GM18861 (cell line): ENCODE data around the gene SPATA45.

ENCODE experiments used
- ATAC-seq: cut with Tn5 transposase; IDR thresholded peaks from one replicate; pipeline ENCODE4 v1.9.1; 2021; ENCODE audit not compliant: unreplicated experiment

SPATA45 gene

GRCh38 chr1:212833211-212834207 is 13.9 kb downstream of the SPATA45 start:
- ATAC-seq: peak; percentile 98

DNA sequence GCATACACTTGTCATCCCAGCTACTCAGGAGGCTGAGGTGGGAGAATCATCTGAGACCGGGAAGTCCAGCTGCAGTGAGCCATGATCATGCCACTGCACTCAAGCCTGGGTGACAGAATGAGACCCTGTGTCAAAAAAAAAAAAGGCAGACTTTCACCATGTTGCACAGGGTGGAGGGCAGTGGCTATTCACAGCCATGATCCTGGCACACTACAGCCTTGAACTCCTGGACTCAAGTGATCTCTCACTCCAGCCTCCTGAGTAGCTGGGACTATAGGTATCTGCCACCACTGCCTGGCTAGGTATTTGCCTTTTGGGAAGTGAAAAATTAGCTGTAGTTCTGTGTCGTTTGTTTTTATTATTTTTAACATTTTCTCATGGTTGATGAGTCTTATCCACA is 19.1 kb downstream of the SPATA45 start:
- no peak for ATAC-seq

- no peak for ATAC-seq
Observed at GRCh38 chr1:212827831-212828278, 19.6 kb downstream of the SPATA45 start.

GRCh38 chr1:212827171-212827776 is 20.2 kb downstream of the SPATA45 start:
- no peak for ATAC-seq

DNA sequence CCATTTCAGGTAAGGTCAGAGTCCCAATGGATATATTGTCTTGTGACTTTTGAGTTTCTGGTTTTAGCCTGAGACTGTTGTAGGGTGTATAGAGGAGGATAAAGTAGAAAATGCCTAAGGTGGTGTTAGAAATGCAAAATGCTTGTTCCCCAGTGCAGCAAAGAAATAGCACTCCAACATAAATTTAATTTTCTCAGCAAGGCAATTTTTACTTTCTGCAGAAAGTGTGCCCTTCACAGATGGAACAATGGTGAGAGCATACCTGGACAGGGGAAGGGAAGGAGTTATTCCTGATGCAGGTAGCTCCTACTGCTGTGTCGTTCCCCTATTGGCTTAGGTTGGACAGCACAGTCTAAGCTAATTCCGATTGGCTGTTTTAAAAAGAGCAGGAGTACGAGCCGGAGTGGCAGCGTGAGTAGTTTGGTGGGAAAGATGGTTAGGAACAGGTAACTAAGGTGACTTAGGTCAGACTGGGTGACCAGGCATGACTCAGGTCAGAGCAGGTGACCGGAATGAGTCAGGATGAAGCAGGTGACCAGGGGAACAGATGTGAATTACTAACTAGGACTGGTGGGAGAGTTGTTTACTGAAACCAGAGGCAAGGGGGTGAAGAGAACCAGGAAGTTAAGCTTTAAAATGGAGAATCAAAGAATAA is 21.5 kb downstream of the SPATA45 start:
- no peak for ATAC-seq

- ATAC-seq: no peak
Observed at GRCh38 chr1:212824201-212824600, 23.2 kb downstream of the SPATA45 start.

GRCh38 chr1:212822956-212823355 is 24.5 kb downstream of the SPATA45 start:
- no peak for ATAC-seq

DNA sequence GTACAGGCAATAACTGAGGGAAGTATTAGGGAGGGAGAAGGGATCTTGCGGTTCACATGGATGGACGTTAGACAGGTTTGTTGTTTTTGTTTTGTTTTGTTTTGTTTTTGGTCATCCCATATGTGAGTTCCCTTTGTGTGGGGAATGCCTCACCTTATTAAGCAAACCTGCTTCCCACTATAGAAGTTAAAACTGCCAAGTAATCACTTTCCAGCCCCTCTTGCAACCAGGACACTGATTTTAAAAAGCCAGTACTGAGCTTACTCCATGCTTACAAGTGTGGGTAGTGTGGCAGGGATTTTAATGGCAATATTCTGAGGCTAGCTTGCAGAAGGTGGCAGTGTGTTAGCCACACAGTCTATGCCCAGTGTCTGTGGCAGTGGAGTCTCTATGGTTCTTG is 26.5 kb downstream of the SPATA45 start:
- ATAC-seq: no peak

GRCh38 chr1:212819726-212820125 is 27.7 kb downstream of the SPATA45 start:
- ATAC-seq: peak; percentile 74

GRCh38 chr1:212816567-212817278 is 30.7 kb downstream of the SPATA45 start:
- ATAC-seq: no peak

GRCh38 chr1:212814537-212815334 is 32.7 kb downstream of the SPATA45 start:
- no peak for ATAC-seq

GRCh38 chr1:212805767-212806166 is 41.7 kb downstream of the SPATA45 start:
- ATAC-seq: no peak

GRCh38 chr1:212797681-212798080 is 49.8 kb downstream of the SPATA45 start:
- no peak for ATAC-seq

DNA sequence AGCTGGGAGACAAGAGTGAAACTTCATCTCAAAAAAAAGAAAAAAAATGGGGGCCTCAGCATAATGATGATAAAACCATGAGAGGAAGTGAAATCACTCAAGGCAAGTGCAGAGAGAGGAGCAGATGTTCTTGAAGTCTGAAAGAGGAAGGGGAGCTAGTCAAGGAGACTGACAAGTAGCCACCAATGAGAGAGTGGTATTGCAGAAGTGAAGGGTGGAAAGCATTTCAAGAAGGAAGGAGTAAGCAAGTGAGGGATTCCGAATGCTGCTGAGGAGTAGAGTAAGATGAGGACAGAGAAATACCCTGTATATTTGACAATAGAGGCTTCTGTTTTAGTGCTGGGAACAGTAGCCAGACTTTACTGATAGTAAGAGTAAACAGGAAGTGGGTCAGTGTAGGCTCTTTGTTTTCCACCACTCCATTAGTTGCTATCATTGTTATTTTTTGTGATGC is 52.9 kb downstream of the SPATA45 start:
- peak; percentile 78 for ATAC-seq

- no peak for ATAC-seq
Observed at GRCh38 chr1:212792396-212792908, 55.0 kb downstream of the SPATA45 start.

DNA sequence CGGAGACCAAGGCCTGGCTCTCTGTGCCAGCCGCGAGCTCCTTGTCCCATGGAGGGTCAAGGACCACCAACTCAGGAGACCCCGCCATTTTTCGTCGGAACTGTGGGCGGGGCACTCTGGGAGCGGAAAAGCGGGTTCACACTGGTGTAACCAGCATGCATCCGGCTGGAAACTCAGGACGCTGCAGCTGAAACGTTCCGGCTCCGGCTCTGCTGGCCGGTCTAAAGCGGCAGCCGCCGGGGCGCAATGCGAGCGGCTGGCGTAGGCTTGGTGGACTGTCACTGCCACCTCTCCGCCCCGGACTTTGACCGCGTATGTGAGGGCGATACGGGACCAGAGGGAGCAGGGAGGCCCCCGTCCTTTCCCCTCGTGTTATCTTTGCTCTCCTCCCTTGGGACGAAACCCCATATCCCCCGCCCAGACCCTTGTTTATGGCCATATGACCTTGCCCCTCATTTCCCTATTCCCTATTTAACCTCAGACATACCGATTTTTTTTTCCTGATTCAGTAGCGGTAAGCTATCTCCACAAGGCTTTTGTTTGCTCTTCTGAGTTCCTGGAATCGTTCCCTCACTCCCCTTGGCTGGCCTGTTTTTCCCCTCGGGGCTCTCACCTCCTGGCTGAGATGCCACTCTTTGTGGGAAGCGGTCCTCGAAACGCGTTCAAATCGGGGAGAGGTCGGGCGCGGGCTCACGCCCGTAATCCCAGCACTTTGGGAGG is 55.6 kb downstream of the SPATA45 start, which contains the start of the genes NSL1 and TATDN3:
Gene NSL1, minus strand, starts transcription at position 102 of the 720 bp plus-strand sequence. Its CDS starts 14 bp downstream, at position 88.
Gene TATDN3, plus strand, starts transcription at position 219 of the 720 bp plus-strand sequence. Its CDS starts 28 bp downstream, at position 247.
- ATAC-seq: peak; percentile 70

DNA sequence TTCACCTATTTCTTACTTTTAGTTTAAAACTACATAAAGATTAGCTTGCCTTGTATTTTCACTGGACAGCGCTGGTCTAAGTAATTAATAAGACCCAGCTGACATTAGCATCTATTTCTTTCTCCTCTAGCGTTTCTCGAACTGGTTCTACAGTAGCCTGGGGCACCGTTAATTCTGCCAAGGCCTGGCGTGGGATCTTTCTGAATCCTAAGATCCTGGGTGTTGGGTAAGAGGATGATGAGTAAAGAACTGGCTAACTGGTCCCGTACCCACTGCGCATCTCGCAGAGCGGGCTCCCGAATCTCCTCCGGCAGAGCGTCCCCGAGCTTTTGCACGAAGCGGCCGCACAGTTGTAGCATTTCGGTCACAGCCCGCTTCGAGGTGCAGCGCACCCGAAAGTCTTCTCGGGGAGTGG is 56.2 kb downstream of the SPATA45 start:
- peak; percentile 21 for ATAC-seq

GRCh38 chr1:212785871-212786270 is 61.6 kb downstream of the SPATA45 start:
- no peak for ATAC-seq

DNA sequence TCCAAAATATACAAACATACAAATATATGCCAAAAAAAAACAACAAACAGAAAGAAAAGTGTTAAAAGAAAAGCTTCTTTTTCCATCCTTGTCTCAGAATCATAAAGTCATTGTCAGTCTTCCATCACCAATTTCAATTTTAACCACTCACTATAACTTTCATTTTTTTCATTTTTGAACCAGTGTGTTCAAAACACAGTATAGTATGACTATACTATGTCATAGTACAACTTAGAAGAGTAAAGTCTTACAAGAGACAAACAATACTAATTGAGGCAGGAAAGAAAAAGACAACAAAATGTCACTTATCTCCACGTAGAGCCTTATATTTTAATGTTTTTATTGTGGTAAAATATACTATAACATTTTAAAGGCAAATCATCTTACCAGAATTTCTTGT is 63.5 kb downstream of the SPATA45 start:
- ATAC-seq: no peak
